GM18951 (cell line): ENCODE data around the gene GNAQ.

Experiments used
- POLR2A ChIP-seq: IDR thresholded peaks from 4 replicates; pipeline ENCODE4 v1.6.1; 2011; ENCODE audit warnings: mild to moderate bottlenecking; ENCODE audit not compliant: insufficient read length, insufficient read depth; ENCODE audit errors: extremely low read depth
- in situ Hi-C: fragments of 300-500 bp; cut with MboI; formaldehyde crosslinking; loops from one replicate; pipeline ENCODE4 v1.12.0; 2022; ENCODE audit warnings: low sequenced_read_pairs, mixed read lengths, inconsistent platforms; ENCODE audit not compliant: unreplicated experiment

The GNAQ gene

GRCh38 chr9:78004478-78005229 lies 27.0 kb downstream of the GNAQ start:
- in situ Hi-C loops, result no loop called here
- no peak for TF ChIP-seq POLR2A

GRCh38 chr9:78003730-78004129 lies 27.9 kb downstream of the GNAQ start:
- in situ Hi-C loops, result no loop called here
- TF ChIP-seq POLR2A, result no peak

- in situ Hi-C loops, result no loop called here
- TF ChIP-seq POLR2A, result no peak
Observed at GRCh38 chr9:78001946-78002731, 29.5 kb downstream of the GNAQ start.

- no peak for TF ChIP-seq POLR2A
- in situ Hi-C loops, result no loop called here
Observed at GRCh38 chr9:78000221-78000620, 31.4 kb downstream of the GNAQ start.

- no peak for TF ChIP-seq POLR2A
- in situ Hi-C loops, result no loop called here
Observed at GRCh38 chr9:77999231-77999631, 32.4 kb downstream of the GNAQ start.

- in situ Hi-C loops, result no loop called here
Observed at GRCh38 chr9:77997611-77998284, 33.9 kb downstream of the GNAQ start.

GRCh38 chr9:77996696-77997095 lies 34.9 kb downstream of the GNAQ start:
- in situ Hi-C loops, result no loop called here
- no peak for TF ChIP-seq POLR2A

More at GRCh38 chr9:77997611-77998284, 33.9 kb downstream of the GNAQ start:
- TF ChIP-seq POLR2A, result no peak

GRCh38 chr9:77991191-77991590 lies 40.4 kb downstream of the GNAQ start:
- no peak for TF ChIP-seq POLR2A
- in situ Hi-C loops, result no loop called here

GRCh38 chr9:77989909-77990308 lies 41.7 kb downstream of the GNAQ start:
- no peak for TF ChIP-seq POLR2A
- in situ Hi-C loops, result no loop called here

- in situ Hi-C loops, result no loop called here
- no peak for TF ChIP-seq POLR2A
Observed at GRCh38 chr9:77989458-77989857, 42.2 kb downstream of the GNAQ start.

- TF ChIP-seq POLR2A, result no peak
- in situ Hi-C loops, result no loop called here
Observed at GRCh38 chr9:77988630-77989029, 43.0 kb downstream of the GNAQ start.

- TF ChIP-seq POLR2A, result no peak
- in situ Hi-C loops, result no loop called here
Observed at GRCh38 chr9:77987880-77988525, 43.6 kb downstream of the GNAQ start.

- in situ Hi-C loops, result no loop called here
Observed at GRCh38 chr9:77987081-77987656, 44.4 kb downstream of the GNAQ start.

More at GRCh38 chr9:77987081-77987656, 44.4 kb downstream of the GNAQ start:
- TF ChIP-seq POLR2A, result no peak
